Measurements from ENCODE around the gene HMCN2. TPM values are rescaled to one million over a fixed set of nuclear protein-coding genes. Genes with fewer than 3 reads are reported as not detected.

HMCN2 gene
- total RNA-seq, 4 donors from 2014 or later, result 1.8 to 46.7 (median 24.4) TPM

DNA sequence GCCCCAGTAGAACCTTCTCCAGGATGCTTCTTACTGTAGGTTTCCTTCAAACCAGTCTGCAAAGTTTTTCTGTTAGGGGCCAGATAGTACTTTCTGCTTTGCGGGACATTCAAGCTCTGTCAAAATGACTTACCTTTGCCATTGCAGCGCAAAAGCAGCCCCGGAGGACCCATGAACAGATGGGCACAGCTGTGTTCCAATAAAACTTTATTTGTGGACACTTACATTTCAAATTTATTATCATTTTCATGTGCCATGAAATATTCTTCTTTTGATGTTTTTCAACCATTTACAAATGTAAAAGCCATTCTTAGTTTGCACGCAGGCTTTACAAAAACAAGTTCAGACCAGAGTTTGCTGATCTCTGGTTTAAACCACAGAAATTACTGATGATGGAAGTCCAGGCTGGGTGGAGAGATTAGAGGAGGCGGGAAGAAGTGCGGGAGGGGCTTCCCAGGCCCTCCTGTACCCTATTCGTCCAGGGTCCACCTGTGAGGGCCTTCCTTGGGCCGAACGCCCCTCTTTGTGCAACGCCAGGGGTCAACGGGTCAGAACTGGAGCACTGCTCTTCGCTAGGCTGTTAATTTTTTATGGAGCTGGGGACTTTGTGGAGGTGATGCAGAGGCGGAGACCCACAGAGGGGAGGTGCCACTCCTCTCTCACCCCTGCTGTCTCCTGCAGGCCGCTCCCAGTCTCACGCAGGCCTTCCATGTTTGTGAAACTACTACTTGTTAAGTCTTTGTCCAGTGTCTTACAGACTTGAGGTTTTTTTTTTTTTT is 171.6 kb downstream of the HMCN2 start:
- no peak for TF ChIP-seq POLR2A (IDR thresholded peaks at IDR 0.05)
- TF ChIP-seq, protein P1, sequence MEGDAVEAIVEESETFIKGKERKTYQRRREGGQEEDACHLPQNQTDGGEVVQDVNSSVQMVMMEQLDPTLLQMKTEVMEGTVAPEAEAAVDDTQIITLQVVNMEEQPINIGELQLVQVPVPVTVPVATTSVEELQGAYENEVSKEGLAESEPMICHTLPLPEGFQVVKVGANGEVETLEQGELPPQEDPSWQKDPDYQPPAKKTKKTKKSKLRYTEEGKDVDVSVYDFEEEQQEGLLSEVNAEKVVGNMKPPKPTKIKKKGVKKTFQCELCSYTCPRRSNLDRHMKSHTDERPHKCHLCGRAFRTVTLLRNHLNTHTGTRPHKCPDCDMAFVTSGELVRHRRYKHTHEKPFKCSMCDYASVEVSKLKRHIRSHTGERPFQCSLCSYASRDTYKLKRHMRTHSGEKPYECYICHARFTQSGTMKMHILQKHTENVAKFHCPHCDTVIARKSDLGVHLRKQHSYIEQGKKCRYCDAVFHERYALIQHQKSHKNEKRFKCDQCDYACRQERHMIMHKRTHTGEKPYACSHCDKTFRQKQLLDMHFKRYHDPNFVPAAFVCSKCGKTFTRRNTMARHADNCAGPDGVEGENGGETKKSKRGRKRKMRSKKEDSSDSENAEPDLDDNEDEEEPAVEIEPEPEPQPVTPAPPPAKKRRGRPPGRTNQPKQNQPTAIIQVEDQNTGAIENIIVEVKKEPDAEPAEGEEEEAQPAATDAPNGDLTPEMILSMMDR (IDR thresholded peaks at IDR 0.05), result no peak
- H3K9me3 ChIP-seq, result no peaks in the 10 kb centered on the region
- no peak overlapping the region for H3K27ac ChIP-seq
- H3K36me3 ChIP-seq, result no peaks in the 10 kb centered on the region
- H3K4me3 ChIP-seq, result no peak overlapping the region
- intact Hi-C loops (cut with DNase I; ENCODE audit: low total_unique reads), result no loop called here
- no peak for DNase-seq
- H3K27me3 ChIP-seq, result no peaks in the 10 kb centered on the region
- H3K4me1 ChIP-seq, result peaks cover 0 to 11% of the 10 kb centered on the region in 2 donors

DNA sequence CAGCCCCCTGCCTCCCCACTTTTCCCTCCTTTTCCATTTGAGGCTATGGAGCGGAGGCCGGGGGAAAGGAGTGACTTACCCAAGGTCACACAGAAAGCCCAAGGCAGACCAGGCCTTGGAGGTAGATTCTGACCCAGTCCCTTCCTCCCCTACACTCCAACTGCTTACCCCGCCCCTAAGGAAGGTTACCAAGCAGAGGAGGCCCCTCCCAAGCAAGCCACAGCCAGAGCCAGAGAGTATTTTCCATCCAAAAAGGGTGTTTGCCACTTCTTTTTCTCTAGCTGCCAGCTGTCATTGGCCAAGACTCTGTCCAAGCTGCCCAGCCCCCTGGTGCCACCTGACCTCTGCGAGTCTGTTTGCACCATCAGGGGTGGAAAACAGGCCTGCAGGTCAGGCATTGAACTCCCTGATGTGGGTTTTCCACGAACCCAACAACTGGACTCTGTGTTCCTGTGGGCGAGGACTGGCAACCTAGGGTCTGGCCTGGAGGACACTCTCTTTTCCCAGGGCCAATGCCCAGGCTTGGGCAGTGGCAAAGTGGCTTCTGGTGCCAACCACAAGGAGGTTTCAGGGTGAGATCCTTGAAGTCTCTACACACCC is 172.9 kb downstream of the HMCN2 start:
- peaks cover 0 to 2% of the 10 kb centered on the region in 2 donors for H3K4me1 ChIP-seq
- intact Hi-C loops (cut with DNase I; ENCODE audit: low total_unique reads), result no loop called here
- H3K9me3 ChIP-seq, result no peaks in the 10 kb centered on the region

DNA sequence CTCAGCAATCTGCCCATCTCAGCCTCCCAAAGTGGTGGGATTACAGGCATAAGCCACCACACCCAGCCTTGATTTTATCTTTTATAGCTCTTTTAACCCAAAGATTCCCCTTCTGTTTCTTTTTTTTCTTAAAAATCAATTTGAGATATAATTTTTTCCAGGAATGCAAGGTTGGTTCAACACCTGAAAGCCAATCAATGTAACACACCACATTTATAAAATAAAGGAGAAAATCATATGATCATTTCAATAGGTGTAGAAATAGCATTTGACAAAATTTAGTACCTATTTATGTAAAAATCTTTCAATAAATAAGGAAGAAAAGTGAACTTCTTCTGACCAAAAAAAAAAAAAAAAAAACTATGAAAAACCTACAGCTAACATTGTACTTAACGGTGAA is 175.5 kb downstream of the HMCN2 start:
- Histone ChIP-seq H3K4me1 (no peaks in the 10 kb centered on the region), H3K4me3 (no peak overlapping the region), H3K36me3 (no peaks in the 10 kb centered on the region), H3K27me3 (no peaks in the 10 kb centered on the region), H3K9me3 (no peaks in the 10 kb centered on the region), H3K27ac (no peak overlapping the region)
- intact Hi-C loops (cut with DNase I; ENCODE audit: low total_unique reads), result no loop called here
- DNase-seq, result no peak
- TF ChIP-seq POLR2A (IDR thresholded peaks at IDR 0.05), result no peak
- TF ChIP-seq, protein P1 (IDR thresholded peaks at IDR 0.05), result no peak

More for the DNA sequence above, 172.9 kb downstream of the HMCN2 start:
- Histone ChIP-seq H3K36me3 (no peaks in the 10 kb centered on the region), H3K27ac (no peak overlapping the region), H3K27me3 (no peaks in the 10 kb centered on the region), H3K4me3 (no peak overlapping the region)
- TF ChIP-seq POLR2A (IDR thresholded peaks at IDR 0.05), result no peak
- TF ChIP-seq, protein P1 (IDR thresholded peaks at IDR 0.05), result no peak
- DNase-seq, result no peak

DNA sequence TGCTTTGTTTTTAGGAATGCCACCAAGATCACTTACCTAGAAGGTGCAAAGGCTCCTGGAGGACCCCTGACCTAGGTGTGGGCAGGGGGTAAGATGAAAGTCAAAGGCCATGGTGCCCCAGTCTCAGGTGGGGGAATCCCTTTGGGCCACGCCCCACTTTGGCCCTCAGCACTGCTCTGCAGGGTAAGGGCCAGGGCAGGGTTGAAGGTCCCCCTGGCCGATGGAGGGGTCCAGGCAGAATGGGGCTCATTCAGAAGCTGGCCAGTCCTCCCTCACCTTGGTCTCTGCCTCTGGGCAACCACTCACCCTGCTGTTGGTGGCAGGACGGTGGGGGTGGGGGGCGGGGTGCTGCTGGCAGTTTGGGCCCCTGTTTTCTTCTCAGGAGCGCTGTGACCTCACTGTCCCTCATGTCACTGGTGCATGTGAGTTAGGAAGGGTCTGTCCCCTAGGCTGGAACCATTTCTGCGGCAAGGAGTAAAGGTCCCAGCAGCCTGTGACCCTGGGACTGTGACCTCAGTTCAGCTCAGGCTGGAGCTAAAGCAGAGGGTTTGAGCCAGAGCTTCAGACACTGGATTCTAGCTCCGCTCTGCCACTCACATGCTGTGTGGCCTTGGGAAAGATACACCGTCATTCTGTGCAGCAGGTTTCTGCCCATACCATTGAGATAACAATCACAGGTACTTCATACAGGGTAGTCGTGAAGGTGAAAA is 177.3 kb downstream of the HMCN2 start:
- Histone ChIP-seq H3K4me1 (peaks cover 11 to 13% of the 10 kb centered on the region in 2 donors), H3K36me3 (no peaks in the 10 kb centered on the region), H3K9me3 (no peaks in the 10 kb centered on the region), H3K27ac (no peak overlapping the region), H3K27me3 (no peaks in the 10 kb centered on the region), H3K4me3 (no peak overlapping the region)
- DNase-seq, result no peak
- TF ChIP-seq, protein P1 (IDR thresholded peaks at IDR 0.05), result no peak
- TF ChIP-seq POLR2A (IDR thresholded peaks at IDR 0.05), result no peak
- intact Hi-C loops (cut with DNase I; ENCODE audit: low total_unique reads), result no loop called here

DNA sequence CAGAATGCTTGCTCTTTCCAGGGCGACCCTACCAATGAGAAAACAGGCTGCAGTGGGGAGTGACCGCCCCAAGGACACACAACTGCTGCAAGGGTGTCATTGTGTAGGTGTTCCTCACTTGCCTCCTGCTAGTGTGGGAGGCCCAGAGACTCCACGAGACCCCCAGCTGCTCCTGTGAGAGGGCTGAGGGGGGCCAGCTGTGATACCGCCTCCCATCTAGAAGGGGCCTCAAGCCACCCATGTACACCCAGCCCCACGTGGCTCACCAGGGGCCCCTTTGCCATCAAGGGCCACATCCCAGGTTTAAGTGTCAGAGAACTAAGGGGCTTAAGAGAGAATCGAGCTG is 177.9 kb downstream of the HMCN2 start:
- Histone ChIP-seq H3K27me3 (no peaks in the 10 kb centered on the region), H3K9me3 (no peaks in the 10 kb centered on the region), H3K4me3 (no peak overlapping the region), H3K36me3 (no peaks in the 10 kb centered on the region), H3K4me1 (peaks cover 14 to 16% of the 10 kb centered on the region in 2 donors), H3K27ac (no peak overlapping the region)
- no peak for DNase-seq
- intact Hi-C loops (cut with DNase I; ENCODE audit: low total_unique reads), result no loop called here
- TF ChIP-seq, protein P1 (IDR thresholded peaks at IDR 0.05), result no peak
- no peak for TF ChIP-seq POLR2A (IDR thresholded peaks at IDR 0.05)

All from uterus (tissue), 4 donors.